Natural killer cell (primary cell): Measurements from ENCODE around the gene IP6K1. TPM values are rescaled to one million over a fixed set of nuclear protein-coding genes. Genes with fewer than 3 reads are reported as not detected.
A peak's percentile ranks its signal among the peaks of the same experiment; 100 is the strongest.
"Not testable (repeated sequence)": the region's sequence is repeated elsewhere in the genome, so short reads cannot be mapped to it uniquely, and the experiment has no call there.

Experiments
- ATAC-seq, 3 donors: fragments of 150-1000 bp in 2 of 3; fragments of 200-7000 bp in 1 of 3; cut with Tn5 transposase; 1 replicate in 1 of 3; 2 replicates in 2 of 3; pipeline ENCODE4 v1.10.0; 2021; ENCODE audit warnings: mild to moderate bottlenecking in 2 of 3, moderate library complexity in 2 of 3
- DNase-seq, 2 donors: peaks; one replicate each; pipeline versions ENCODE4 v3.0.0 to v3.0.0-alpha.2; 2013 to 2021; ENCODE audit warnings: mixed read lengths in 1 of 2
- H3K27ac ChIP-seq: one replicate; pipeline ENCODE4 v1.5.1; 2013; ENCODE audit warnings: mild to moderate bottlenecking, low read length
- H3K27me3 ChIP-seq: one replicate; pipeline ENCODE4 v1.6.1; 2013; ENCODE audit warnings: low read length; ENCODE audit not compliant: control insufficient read depth, insufficient read depth
- H3K36me3 ChIP-seq: one replicate; pipeline ENCODE4 v1.6.1; 2013; ENCODE audit warnings: low read length; ENCODE audit not compliant: control insufficient read depth, insufficient read depth
- H3K4me1 ChIP-seq: one replicate; pipeline ENCODE4 v1.6.1; 2013; ENCODE audit warnings: low read length; ENCODE audit not compliant: control insufficient read depth, insufficient read depth
- H3K4me3 ChIP-seq: one replicate; pipeline ENCODE4 v1.5.1; 2013; ENCODE audit warnings: low read length
- H3K9me3 ChIP-seq: one replicate; pipeline ENCODE4 v1.6.1; 2013; ENCODE audit warnings: low read length; ENCODE audit not compliant: control insufficient read depth, insufficient read depth
- H3K27ac Mint-ChIP-seq, 2 donors: one replicate each; pipeline ENCODE4 v1.8.0; 2022; ENCODE audit warnings: mild to moderate bottlenecking in 2 of 2, mixed read lengths in 2 of 2, moderate library complexity in 1 of 2
- H3K27me3 Mint-ChIP-seq, 2 donors: one replicate each; pipeline ENCODE4 v1.8.0; 2022; ENCODE audit warnings: low read depth in 2 of 2, mixed read lengths in 2 of 2
- H3K36me3 Mint-ChIP-seq: one replicate; pipeline ENCODE4 v1.8.0; 2022; ENCODE audit warnings: mixed read lengths
- H3K4me1 Mint-ChIP-seq, 2 donors: one replicate each; pipeline ENCODE4 v1.8.0; 2022; ENCODE audit warnings: mixed read lengths in 2 of 2
- H3K4me3 Mint-ChIP-seq: one replicate; pipeline ENCODE4 v1.8.0; 2022; ENCODE audit warnings: mild to moderate bottlenecking, moderate library complexity, mixed read lengths
- H3K9me3 Mint-ChIP-seq, 2 donors: one replicate each; pipeline ENCODE4 v1.8.0; 2022; ENCODE audit warnings: mixed read lengths in 2 of 2
- CTCF ChIP-seq: fragments of 200-600 bp; IDR thresholded peaks from one replicate; pipeline ENCODE4 v1.8.0; 2022; ENCODE audit warnings: antibody characterized with exemption
- WGBS: methylation state at CpG from one replicate; pipeline ENCODE4 v1.1.7; 2013; ENCODE audit warnings: missing lambda C conversion rate; ENCODE audit not compliant: insufficient coverage; 5-methylcytosine and 5-hydroxymethylcytosine counted together
- intact Hi-C: fragments of 100-400 bp; cut with micrococcal nuclease; formaldehyde crosslinking; loops from one replicate; pipeline ENCODE4 v1.14.2; 2022
- total RNA-seq, 4 donors: library from RNA; stranded (reverse); fragments of 120-200 nt in 1 of 4; gene quantifications; one replicate each; pipeline versions ENCODE4 v1.2.3 to v1.2.4, GENCODE V29; 2013 to 2022

IP6K1 gene
- total RNA-seq, 3 donors from 2014 or later (not counting 1 experiment from before 2014, with no cell fraction given) = 53.7 to 68.7 (median 57.9) TPM

- H3K9me3 Mint-ChIP-seq = no peaks in the 10 kb centered on the region
- H3K4me1 Mint-ChIP-seq = peaks cover 26 to 28% of the 10 kb centered on the region in 2 donors
- H3K27me3 Mint-ChIP-seq = peaks cover 0 to 2% of the 10 kb centered on the region in 2 donors
- no peaks in the 10 kb centered on the region for H3K27me3 ChIP-seq
- intact Hi-C loops = loop anchor here (1.0 to 2.0 kb wide), 2 partner anchors 17 to 66 kb away; partner anchors contain the start of genes AMIGO3 and INKA1
- no peaks in the 10 kb centered on the region for H3K9me3 ChIP-seq
- H3K27ac Mint-ChIP-seq = peak overlapping the region; percentile 97 to 98
- 2% methylated on average over 50 of the region's 50 CpGs for WGBS
- H3K36me3 ChIP-seq = peaks cover 8% of the 10 kb centered on the region
- H3K4me1 ChIP-seq = peaks cover 35% of the 10 kb centered on the region
- ATAC-seq = peak; percentile 31 to 50 (median 34)
- H3K4me3 Mint-ChIP-seq = peak overlapping the region; percentile 87
- no peaks in the 10 kb centered on the region for H3K36me3 Mint-ChIP-seq
- peak in 1 of 2 donors; percentile 60 for DNase-seq
- peak overlapping the region; percentile 94 for H3K27ac ChIP-seq
- peak overlapping the region; percentile 65 for H3K4me3 ChIP-seq
- TF ChIP-seq CTCF = no peak
These were observed 581 bp downstream of the IP6K1 start for GRCh38 chr3:49785565-49786356.

- H3K36me3 Mint-ChIP-seq, DNase-seq, H3K36me3 ChIP-seq, H3K4me3 ChIP-seq, H3K27ac ChIP-seq, H3K4me3 Mint-ChIP-seq, H3K27me3 ChIP-seq, H3K27me3 Mint-ChIP-seq, intact Hi-C loops, H3K9me3 ChIP-seq, H3K9me3 Mint-ChIP-seq, H3K27ac Mint-ChIP-seq, ATAC-seq: not testable (repeated sequence)
- whole genome bisulfite sequencing = 97% methylated on average over 9 of the region's 9 CpGs
- H3K4me1 ChIP-seq = peaks cover 36% of the 10 kb centered on the region
- peaks cover 40 to 47% of the 10 kb centered on the region in 2 donors for H3K4me1 Mint-ChIP-seq
These were observed 4.1 kb downstream of the IP6K1 start for GRCh38 chr3:49782277-49782676.

- H3K27me3 ChIP-seq = no peaks in the 10 kb centered on the region
- no peak overlapping the region for H3K27ac ChIP-seq
- Mint-ChIP-seq H3K27ac (peak overlapping the region in 1 of 2 donors; percentile 11), H3K9me3 (no peaks in the 10 kb centered on the region), H3K4me1 (peaks cover 34 to 40% of the 10 kb centered on the region in 2 donors), H3K4me3 (no peak overlapping the region), H3K27me3 (no peaks in the 10 kb centered on the region), H3K36me3 (no peaks in the 10 kb centered on the region)
- peaks cover 8% of the 10 kb centered on the region for H3K36me3 ChIP-seq
- peaks cover 29% of the 10 kb centered on the region for H3K4me1 ChIP-seq
- no peak for ATAC-seq
- intact Hi-C loops = no loop called here
- TF ChIP-seq CTCF = no peak
- no peak for DNase-seq
- no peak overlapping the region for H3K4me3 ChIP-seq
- no peaks in the 10 kb centered on the region for H3K9me3 ChIP-seq
- 93% methylated on average over 4 of the region's 5 CpGs for WGBS
These were observed 4.7 kb downstream of the IP6K1 start for GRCh38 chr3:49781415-49782199.

- H3K4me3 ChIP-seq, H3K9me3 Mint-ChIP-seq, ATAC-seq, H3K27ac ChIP-seq, H3K27me3 ChIP-seq, H3K9me3 ChIP-seq, DNase-seq, intact Hi-C loops, H3K36me3 Mint-ChIP-seq, H3K4me3 Mint-ChIP-seq, H3K27me3 Mint-ChIP-seq, H3K36me3 ChIP-seq: not testable (repeated sequence)
- 92% methylated on average over 9 of the region's 9 CpGs for WGBS
- H3K4me1 ChIP-seq = peaks cover 29% of the 10 kb centered on the region
- Mint-ChIP-seq H3K4me1 (peaks cover 32 to 38% of the 10 kb centered on the region in 2 donors), H3K27ac (peak overlapping the region in 1 of 2 donors; percentile 11)
These were observed 5.4 kb downstream of the IP6K1 start for GRCh38 chr3:49780975-49781365.
